HCT116 (cell line): Measurements from ENCODE around the gene FAM24B.

Experiments
- ATF3 ChIP-seq: IDR thresholded peaks from 2 replicates; pipeline ENCODE4 v1.6.1; 2012
- CEBPB ChIP-seq: IDR thresholded peaks from 2 replicates; pipeline ENCODE4 v1.6.1; 2012; ENCODE audit warnings: low read depth
- CTCF ChIP-seq, 3 experiments: fragments of 200-600 bp in 1 of 3; sonication (generic) in 1 of 3; IDR thresholded peaks in 2 of 3; conservative IDR thresholded peaks in 1 of 3; 2 replicates each; pipeline ENCODE4 v1.5.1; 2012 to 2017; ENCODE audit warnings: low read depth in 2 of 3, low read length in 2 of 3, antibody characterized with exemption in 1 of 3, borderline replicate concordance in 1 of 3, control low read depth in 1 of 3, mild to moderate bottlenecking in 1 of 3, mixed read lengths in 1 of 3, mixed run types in 1 of 3, moderate library complexity in 1 of 3; ENCODE audit not compliant: insufficient read depth in 1 of 3
- POLR2A ChIP-seq: IDR thresholded peaks from 2 replicates; pipeline ENCODE4 v1.7.0; 2011; ENCODE audit warnings: borderline replicate concordance; ENCODE audit not compliant: insufficient read depth, insufficient read length; ENCODE audit errors: extremely low read depth
- POLR2AphosphoS5 ChIP-seq: IDR thresholded peaks from 2 replicates; pipeline ENCODE4 v1.6.1; 2011; ENCODE audit warnings: mild to moderate bottlenecking, low read depth, low read length, moderate library complexity
- RAD21 ChIP-seq: IDR thresholded peaks from 2 replicates; pipeline ENCODE4 v1.6.1; 2012; ENCODE audit warnings: low read depth, mild to moderate bottlenecking
- REST ChIP-seq: IDR thresholded peaks from 2 replicates; pipeline ENCODE4 v1.6.1; 2012; ENCODE audit warnings: low read depth
- SIN3A ChIP-seq: IDR thresholded peaks from 2 replicates; pipeline ENCODE4 v1.6.1; 2012; ENCODE audit warnings: low read depth
- SP1 ChIP-seq: IDR thresholded peaks from 2 replicates; pipeline ENCODE4 v1.6.1; 2012; ENCODE audit warnings: low read depth
- YY1 ChIP-seq: IDR thresholded peaks from 2 replicates; pipeline ENCODE4 v1.6.1; 2011; ENCODE audit warnings: low read length, low read depth, moderate library complexity, mild to moderate bottlenecking; ENCODE audit not compliant: insufficient replicate concordance; ENCODE audit errors: extremely low read depth
- ZBTB33 ChIP-seq: IDR thresholded peaks from 2 replicates; pipeline ENCODE4 v1.6.1; 2011; ENCODE audit warnings: mild to moderate bottlenecking, low read length, moderate library complexity; ENCODE audit not compliant: insufficient replicate concordance; ENCODE audit errors: extremely low read depth

GRCh38 chr10:122850705-122851640 is 28.4 kb downstream of the FAM24B start:
- TF ChIP-seq YY1, result no peak
- TF ChIP-seq POLR2A, result no peak
- TF ChIP-seq CTCF (IDR thresholded peaks at IDR 0.05 in 2 of 3, conservative IDR thresholded peaks at IDR 0.05 in 1 of 3; ENCODE audit: borderline replicate concordance in 1 of 3, insufficient read depth in 1 of 3, low read depth in 2 of 3, low read length in 2 of 3), result no peak
- no peak for TF ChIP-seq SP1
- no peak for TF ChIP-seq RAD21
- TF ChIP-seq ATF3, result no peak
- TF ChIP-seq CEBPB, result no peak
- TF ChIP-seq SIN3A, result no peak
- TF ChIP-seq REST, result no peak
- TF ChIP-seq POLR2AphosphoS5, result no peak
- TF ChIP-seq ZBTB33, result no peak
